Left hindlimb (tissue), 1 donor: Measurements from ENCODE around the gene CFLAR.
"Not testable (repeated sequence)": the region's sequence is repeated elsewhere in the genome, so short reads cannot be mapped to it uniquely, and the experiment has no call there.

Source experiments
- DNase-seq: peaks from one replicate; pipeline ENCODE4 v3.0.0-alpha.2; 2018

Gene CFLAR

GRCh38 chr2:201118961-201119854, 3.2 kb downstream of the CFLAR start:
- DNase-seq = no peak

- no peak for DNase-seq
Observed at GRCh38 chr2:201122276-201122675, 6.3 kb downstream of the CFLAR start.

- DNase-seq = no peak
Observed at GRCh38 chr2:201126308-201127151, 10.6 kb downstream of the CFLAR start.

GRCh38 chr2:201127152-201127511, 11.2 kb downstream of the CFLAR start:
- DNase-seq = no peak

DNA sequence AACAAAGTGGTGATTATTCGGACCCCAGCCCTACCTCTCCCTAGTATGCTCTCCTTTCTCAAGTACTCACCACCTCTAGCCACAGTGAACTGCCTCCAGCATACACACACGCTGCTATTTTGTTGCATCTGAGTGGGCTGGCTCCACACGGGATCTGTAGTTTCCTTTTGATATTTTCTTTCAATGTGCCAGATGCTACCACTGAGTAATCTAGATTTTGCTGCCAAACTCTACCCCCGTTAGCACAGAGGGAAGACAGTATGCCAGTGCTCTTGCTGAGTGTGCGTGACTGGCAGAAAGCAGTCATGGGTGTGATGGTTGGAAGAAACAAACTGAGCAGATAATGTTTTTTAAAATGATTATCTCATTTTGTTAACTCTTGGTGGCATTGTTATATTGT, 11.6 kb downstream of the CFLAR start:
- DNase-seq = no peak

GRCh38 chr2:201128033-201128432, 12.1 kb downstream of the CFLAR start:
- DNase-seq = no peak

DNA sequence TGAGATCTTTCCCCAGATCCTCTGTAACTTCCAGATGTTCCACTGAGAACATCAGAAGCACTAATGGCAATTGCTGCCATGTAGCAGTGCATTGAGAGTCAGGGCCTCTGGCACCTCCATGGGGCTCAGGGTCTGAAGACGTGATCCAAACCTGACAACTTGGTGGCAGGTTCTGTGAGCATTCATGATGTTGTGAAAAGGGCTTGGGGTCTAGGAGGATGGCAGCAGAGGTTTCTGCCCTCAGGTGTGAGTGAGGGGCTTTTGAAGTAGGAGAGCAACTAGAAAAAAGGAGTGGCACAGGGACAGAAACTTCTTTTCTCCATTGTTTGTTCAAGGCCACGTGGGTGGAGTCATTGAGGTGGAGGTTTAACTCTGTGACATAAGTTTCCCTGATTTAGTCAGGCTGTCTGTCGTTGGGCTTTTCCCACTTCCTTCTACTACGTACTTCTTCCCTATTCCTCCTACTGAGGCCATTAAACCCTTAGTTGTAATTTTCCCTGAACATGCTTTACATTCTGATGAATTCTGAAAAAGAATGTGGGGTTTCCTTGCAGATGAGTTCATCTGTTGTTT, 13.1 kb downstream of the CFLAR start:
- DNase-seq = no peak

- no peak for DNase-seq
Observed at GRCh38 chr2:201130524-201131186, 14.7 kb downstream of the CFLAR start.

GRCh38 chr2:201132518-201132917, 16.6 kb downstream of the CFLAR start:
- DNase-seq = no peak

DNA sequence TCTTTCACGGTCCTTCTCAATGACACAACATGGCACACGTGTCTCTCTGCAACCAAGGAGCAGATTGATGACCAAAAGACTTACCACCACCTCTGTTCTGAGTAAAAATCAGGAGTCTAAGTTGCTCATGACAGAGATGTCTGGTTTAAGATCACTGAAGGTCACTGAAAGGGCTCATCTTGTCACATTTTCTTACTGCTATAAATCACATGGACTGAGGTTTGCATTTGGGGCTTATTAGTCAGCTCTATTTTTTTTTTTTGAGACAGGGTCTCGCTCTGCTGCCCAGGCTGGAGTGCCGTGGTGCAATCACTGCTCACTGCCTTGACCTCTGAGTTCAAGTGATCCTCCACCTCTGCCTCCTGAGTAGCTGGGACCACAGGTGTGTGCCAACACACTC, 19.4 kb downstream of the CFLAR start:
- no peak for DNase-seq

DNA sequence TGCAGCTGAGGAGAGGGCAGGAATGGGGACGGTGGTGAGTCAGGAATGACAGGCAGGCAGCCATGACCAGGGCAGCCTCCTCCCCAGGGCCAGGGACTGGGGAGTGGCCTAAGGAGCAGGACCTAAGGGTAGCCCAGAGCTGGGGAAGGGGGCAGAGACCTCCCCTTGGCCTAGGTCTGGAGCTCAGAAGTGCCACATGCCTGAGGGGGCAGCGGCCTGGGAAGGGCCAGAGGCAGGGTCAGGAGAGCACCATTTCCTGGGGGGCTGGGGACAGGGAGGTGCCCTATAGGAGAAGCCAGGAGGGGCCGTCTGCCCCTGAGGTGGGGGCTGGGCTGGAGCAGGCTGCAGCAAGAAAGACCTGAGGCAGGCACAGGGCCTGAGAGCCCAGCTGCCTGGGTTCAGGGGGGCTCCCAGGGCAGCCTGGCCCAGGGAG, 20.9 kb downstream of the CFLAR start:
- no peak for DNase-seq

DNA sequence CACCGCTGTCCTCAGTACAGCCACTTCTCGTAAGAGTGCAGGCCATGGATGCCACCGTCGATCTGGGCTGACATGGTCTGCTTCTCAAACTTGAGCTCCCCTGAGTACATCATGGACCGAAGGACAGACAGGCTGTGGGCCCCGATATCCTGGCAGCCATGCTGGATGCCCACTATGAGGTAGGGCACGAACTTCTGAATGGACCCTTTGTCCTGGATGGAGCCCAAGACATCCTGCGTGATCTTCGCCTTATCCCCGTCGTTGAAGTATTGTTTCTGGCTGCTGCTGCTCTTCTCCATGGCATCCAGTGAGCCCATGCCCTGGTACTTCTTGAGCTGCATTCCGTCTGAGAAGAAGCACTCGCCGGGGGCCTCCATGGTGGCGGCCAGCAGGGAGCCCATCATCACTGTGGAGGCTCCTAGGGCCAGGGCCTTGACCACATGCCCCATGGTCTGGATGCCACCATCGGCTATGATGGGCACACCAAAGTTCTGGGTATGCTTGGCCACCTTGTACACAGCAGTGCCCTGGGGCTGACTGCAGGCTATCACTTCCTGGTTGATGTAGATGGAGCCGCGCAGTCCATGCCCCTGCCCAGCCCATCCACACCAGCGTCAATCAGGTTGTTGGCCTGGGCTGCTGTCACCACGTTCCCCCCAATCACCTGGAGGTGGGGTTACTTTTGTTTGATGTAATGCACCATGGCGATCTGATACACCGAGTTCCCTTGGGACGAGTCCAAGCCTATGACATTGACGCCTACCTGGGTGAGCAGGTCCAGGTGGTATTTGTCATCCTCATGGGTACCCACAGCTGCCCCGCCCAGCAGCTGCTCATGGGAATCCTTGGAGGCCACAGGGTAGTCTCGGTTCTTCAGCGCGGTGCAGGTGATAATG, 21.8 kb downstream of the CFLAR start:
- DNase-seq = no peak

- no peak for DNase-seq
Observed at GRCh38 chr2:201138401-201138970, 22.5 kb downstream of the CFLAR start.

DNA sequence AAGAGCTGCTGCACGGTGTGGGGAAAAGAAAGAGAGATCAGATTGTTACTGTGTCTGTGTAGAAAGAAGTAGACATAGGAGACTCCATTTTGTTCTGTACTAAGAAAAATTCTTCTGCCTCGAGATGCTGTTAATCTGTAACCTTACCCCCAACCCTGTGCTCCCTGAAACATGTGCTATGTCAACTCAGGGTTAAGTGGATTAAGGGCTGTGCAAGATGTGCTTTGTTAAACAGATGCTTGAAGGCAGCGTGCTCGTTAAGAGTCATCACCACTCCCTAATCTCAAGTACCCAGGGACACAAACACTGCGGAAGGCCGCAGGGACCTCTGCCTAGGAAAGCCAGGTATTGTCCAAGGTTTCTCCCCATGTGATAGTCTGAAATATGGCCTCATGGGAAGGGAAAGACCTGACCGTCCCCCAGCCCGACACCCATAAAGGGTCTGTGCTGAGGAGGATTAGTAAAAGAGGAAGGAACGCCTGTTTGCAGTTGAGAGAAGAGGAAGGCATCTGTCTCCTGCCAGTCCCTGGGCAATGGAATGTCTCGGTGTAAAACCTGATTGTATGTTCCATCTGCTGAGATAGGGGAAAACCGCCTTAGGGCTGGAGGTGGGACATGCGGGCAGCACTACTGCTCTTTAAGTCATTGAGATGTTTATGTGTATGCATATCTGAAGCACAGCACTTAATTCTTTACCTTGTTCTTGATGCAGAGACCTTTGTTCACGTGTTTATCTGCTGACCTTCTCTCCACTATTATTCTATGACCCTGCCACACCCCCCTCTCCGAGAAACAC, 23.2 kb downstream of the CFLAR start:
- DNase-seq = not testable (repeated sequence)

- DNase-seq = no peak
Observed at GRCh38 chr2:201139836-201140604, 24.1 kb downstream of the CFLAR start.

GRCh38 chr2:201144101-201145051, 28.4 kb downstream of the CFLAR start:
- no peak for DNase-seq

DNA sequence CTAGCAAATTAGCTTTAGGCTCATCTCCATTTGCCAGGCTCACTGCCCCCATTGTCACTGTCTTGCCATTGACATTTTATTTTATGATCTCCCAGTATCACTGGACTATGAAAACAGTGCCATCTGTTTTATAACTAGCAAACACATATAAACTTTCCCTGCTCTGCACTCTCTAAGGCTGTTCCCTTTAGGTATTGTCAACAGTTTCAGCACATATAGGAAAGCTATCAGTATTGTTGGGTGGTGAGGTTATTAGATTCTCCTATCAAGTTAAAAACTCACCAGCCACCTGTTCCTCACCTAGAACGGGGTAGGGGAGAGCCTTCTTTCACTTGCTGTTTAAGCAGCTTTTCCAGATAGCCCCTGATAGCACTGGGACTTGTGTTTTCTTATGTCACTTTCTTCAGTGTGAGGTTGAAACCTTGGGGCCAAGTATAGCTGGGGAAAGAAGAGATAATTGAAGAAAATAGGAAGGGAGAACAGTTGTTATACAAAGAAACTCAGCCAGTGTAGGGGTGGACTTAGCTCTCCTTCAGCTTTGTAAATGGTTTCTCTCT, 32.5 kb downstream of the CFLAR start:
- DNase-seq = no peak

GRCh38 chr2:201149064-201149820, 33.3 kb downstream of the CFLAR start:
- DNase-seq = no peak
